Endothelial cell of umbilical vein (primary cell): ENCODE measurements around the gene ALOX15B. TPM values are rescaled to one million over a fixed set of nuclear protein-coding genes. Genes with fewer than 3 reads are reported as not detected.

ENCODE experiments used
- BruUV-seq: library from RNA; stranded (reverse); fragments of 400-500 nt; replicated peaks from 2 replicates; lab custom pipeline; 2021; lab: Mats Ljungman, UMichigan
- CTCF ChIA-PET: fragments of 300-600, 350-600 bp; sonication (Branson Sonifier 250); formaldehyde crosslinking; loops from one replicate; lab custom pipeline; 2021; ENCODE audit warnings: antibody characterized with exemption, inconsistent platforms; lab: Charles Lee
- POLR2A ChIA-PET: fragments of 300-600, 350-600 bp; sonication (Branson Sonifier 250); formaldehyde crosslinking; loops from one replicate; lab custom pipeline; 2021; ENCODE audit warnings: antibody characterized with exemption, inconsistent platforms; lab: Charles Lee
- DNase-seq: peaks from one replicate; pipeline ENCODE4 v3.0.0-alpha.2; 2011; ENCODE audit warnings: low read depth, low spot score
- FAIRE-seq: peaks from 2 replicates; lab custom pipeline; 2011; peaks lifted over from hg19 to GRCh38; lab: Jason Lieb, UNC
- H2AFZ ChIP-seq: 2 replicates; pipeline ENCODE4 v1.6.0; 2012; ENCODE audit warnings: low read depth, low read length, control low read depth, inconsistent platforms
- H3K27ac ChIP-seq: 2 replicates; pipeline ENCODE4 v1.5.1; 2011; ENCODE audit warnings: low read depth, mild to moderate bottlenecking, control low read depth, low read length, moderate library complexity; ENCODE audit not compliant: insufficient read depth
- H3K27me3 ChIP-seq, 2 experiments: 2 replicates each; pipeline versions ENCODE4 v1.6.0 to v1.6.1; 2011; ENCODE audit warnings: low read length in 2 of 2, mixed read lengths in 1 of 2; ENCODE audit not compliant: control insufficient read depth in 2 of 2, insufficient read depth in 2 of 2
- H3K36me3 ChIP-seq, 2 experiments: 2 replicates in 1 of 2; 3 replicates in 1 of 2; pipeline ENCODE4 v1.5.1; 2011; ENCODE audit warnings: low read length in 2 of 2, mild to moderate bottlenecking in 1 of 2, moderate library complexity in 1 of 2; ENCODE audit not compliant: control insufficient read depth in 2 of 2, insufficient read depth in 2 of 2; ENCODE audit errors: extremely low read depth in 1 of 2
- H3K4me1 ChIP-seq: 3 replicates; pipeline ENCODE4 v1.5.1; 2011; ENCODE audit warnings: mild to moderate bottlenecking, low read length; ENCODE audit not compliant: control insufficient read depth, insufficient read depth; ENCODE audit errors: extremely low read depth
- H3K4me2 ChIP-seq: 2 replicates; pipeline ENCODE4 v1.6.1; 2011; ENCODE audit warnings: low read length, control low read depth, mixed read lengths; ENCODE audit not compliant: insufficient read depth
- H3K4me3 ChIP-seq, 3 experiments: fragments of 200-600 bp in 1 of 3; sonication (generic), shearing (Covaris generic) in 1 of 3; replicated peaks in 1 of 3; 2 replicates each; pipeline ENCODE4 v1.5.1; 2011 to 2016; ENCODE audit warnings: control low read depth in 3 of 3, low read length in 3 of 3, mild to moderate bottlenecking in 2 of 3, inconsistent platforms in 1 of 3, low read depth in 1 of 3, moderate library complexity in 1 of 3; ENCODE audit not compliant: insufficient read depth in 1 of 3
- H3K79me2 ChIP-seq: 2 replicates; pipeline ENCODE4 v1.6.0; 2012; ENCODE audit warnings: low read length, inconsistent platforms; ENCODE audit not compliant: control insufficient read depth, insufficient read depth
- H3K9ac ChIP-seq: replicated peaks from 2 replicates; pipeline ENCODE3; 2011; ENCODE audit warnings: low read length, control low read depth; ENCODE audit not compliant: insufficient read depth; ENCODE audit errors: extremely low read depth
- H3K9me1 ChIP-seq: replicated peaks from 3 replicates; pipeline ENCODE4 v1.6.0; 2011; ENCODE audit warnings: mild to moderate bottlenecking, low read length; ENCODE audit not compliant: control insufficient read depth, insufficient read depth; ENCODE audit errors: extremely low read depth
- H3K9me3 ChIP-seq: replicated peaks from 2 replicates; pipeline ENCODE4 v1.5.1; 2012; ENCODE audit warnings: low read length, inconsistent platforms; ENCODE audit not compliant: control insufficient read depth, insufficient read depth
- H4K20me1 ChIP-seq: replicated peaks from 2 replicates; pipeline ENCODE3; 2011; ENCODE audit warnings: mild to moderate bottlenecking, low read length; ENCODE audit not compliant: control insufficient read depth, insufficient read depth; ENCODE audit errors: extremely low read depth
- CTCF ChIP-seq, 2 donors: IDR thresholded peaks; 1 replicate in 1 of 2; 2 replicates in 1 of 2; pipeline ENCODE4 v1.5.1; 2011; ENCODE audit warnings: low read length in 2 of 2, mild to moderate bottlenecking in 2 of 2, moderate library complexity in 2 of 2, control low read depth in 1 of 2, inconsistent platforms in 1 of 2, low read depth in 1 of 2; ENCODE audit not compliant: insufficient read depth in 1 of 2; ENCODE audit errors: extremely low read depth in 1 of 2
- EZH2 ChIP-seq: IDR thresholded peaks from 2 replicates; pipeline ENCODE4 v1.6.1; 2012; ENCODE audit warnings: borderline replicate concordance, low read depth, mild to moderate bottlenecking, moderate library complexity, low read length, inconsistent platforms; ENCODE audit not compliant: severe bottlenecking
- FOS ChIP-seq: IDR thresholded peaks from 2 replicates; pipeline ENCODE4 v1.6.1; 2011; ENCODE audit warnings: mild to moderate bottlenecking, low read length, moderate library complexity, borderline replicate concordance; ENCODE audit not compliant: insufficient read depth
- GATA2 ChIP-seq: IDR thresholded peaks from 2 replicates; pipeline ENCODE4 v1.7.0; 2011; ENCODE audit warnings: low read depth, mild to moderate bottlenecking, moderate library complexity, mixed read lengths, low read length; ENCODE audit not compliant: insufficient read length, insufficient read depth
- JUN ChIP-seq: IDR thresholded peaks from 2 replicates; pipeline ENCODE4 v1.6.1; 2011; ENCODE audit warnings: borderline replicate concordance, low read depth; ENCODE audit not compliant: insufficient read length, insufficient read depth
- MAX ChIP-seq: IDR thresholded peaks from 2 replicates; pipeline ENCODE4 v1.6.1; 2011; ENCODE audit not compliant: insufficient read depth, insufficient read length
- MYC ChIP-seq: IDR thresholded peaks from one replicate; pipeline ENCODE4 v1.6.1; 2011; ENCODE audit warnings: mild to moderate bottlenecking, low read depth, low read length
- POLR2A ChIP-seq: IDR thresholded peaks from 2 replicates; pipeline ENCODE4 v1.6.1; 2012; ENCODE audit warnings: low read depth, mild to moderate bottlenecking, control low read depth, low read length
- POLR2AphosphoS5 ChIP-seq: IDR thresholded peaks from 2 replicates; pipeline ENCODE4 v1.6.1; 2012; ENCODE audit warnings: low read depth, mild to moderate bottlenecking, control low read depth, low read length, moderate library complexity; ENCODE audit not compliant: insufficient read depth
- dilution Hi-C: fragments of 300-500 bp; cut with MboI; formaldehyde crosslinking; loops from one replicate; pipeline ENCODE4 v1.15.0; 2019; ENCODE audit warnings: low sequenced_read_pairs; ENCODE audit not compliant: extremely low pct_ligation_motif_present
- intact Hi-C: fragments of 100-400 bp; cut with micrococcal nuclease; formaldehyde crosslinking; loops from one replicate; pipeline ENCODE4 v1.10.0; 2022
- polyA plus RNA-seq, 4 experiments: library from polyadenylated mRNA; depleted of rRNA in 3 of 4; stranded (reverse) in 3 of 4; unstranded in 1 of 4; fragments of >200 nt; gene quantifications; 2 replicates each; pipeline versions ENCODE4 v1.2.1 to v1.2.3, GENCODE V29; 2011 to 2012; ENCODE audit warnings: missing spikeins in 1 of 4
- total RNA-seq: library from RNA; stranded (reverse); gene quantifications from 2 replicates; pipeline ENCODE4 v1.2.3, GENCODE V29; 2021

ALOX15B gene
- total and polyA plus RNA-seq, 2 donors (not counting 3 experiments of a cell fraction or from before 2014, with no cell fraction given), result not detected

- no peaks in the 10 kb centered on the region for H3K9me3 ChIP-seq
- TF ChIP-seq POLR2A (no peak), MAX (no peak), FOS (no peak), JUN (no peak)
- no peaks in the 10 kb centered on the region for H4K20me1 ChIP-seq
- FAIRE-seq (no peak), DNase-seq (no peak)
- H3K4me3 ChIP-seq, result no peak overlapping the region
- intact Hi-C loops (no loop called here), dilution Hi-C loops (no loop called here)
- H3K36me3 ChIP-seq, result no peaks in the 10 kb centered on the region
- ChIA-PET POLR2A (no interaction called here), CTCF (interaction anchor here (1.3 to 2.5 kb wide), 2 partner anchors 16 kb away, joined by 3 to 10 read pairs; no protein-coding TSS in a partner anchor)
- no peaks in the 10 kb centered on the region for H3K4me1 ChIP-seq
- H3K9me1 ChIP-seq, result no peaks in the 10 kb centered on the region
- no peak overlapping the region for H2AFZ ChIP-seq
- H3K27ac ChIP-seq, result no peak overlapping the region
- no peak overlapping the region for H3K9ac ChIP-seq
- no peak overlapping the region for H3K4me2 ChIP-seq
- BruUV-seq, result no TSS peak
- H3K27me3 ChIP-seq, result peaks cover 38 to 43% of the 10 kb centered on the region in 2 experiments
- H3K79me2 ChIP-seq, result no peaks in the 10 kb centered on the region
Observed at GRCh38 chr17:8005967-8006730, 32.7 kb upstream of the ALOX15B start.

- no peak overlapping the region for H3K27ac ChIP-seq
- H3K9me1 ChIP-seq, result no peaks in the 10 kb centered on the region
- CTCF ChIA-PET, result interaction anchor here (1.3 kb wide), 1 partner anchor 17 kb away, joined by 3 read pairs; no protein-coding TSS in a partner anchor
- no peak for TF ChIP-seq EZH2
- TF ChIP-seq MAX, result no peak
- TF ChIP-seq MYC, result no peak
- no peak for TF ChIP-seq GATA2
- TF ChIP-seq POLR2A, result no peak
- no peak for TF ChIP-seq JUN
- TF ChIP-seq POLR2AphosphoS5, result no peak
- TF ChIP-seq CTCF (IDR thresholded peaks at IDR 0.05; ENCODE audit: extremely low read depth in 1 of 2, insufficient read depth in 1 of 2, low read depth in 1 of 2, low read length in 2 of 2), result no peak
- TF ChIP-seq FOS, result no peak
- no peaks in the 10 kb centered on the region for H3K9me3 ChIP-seq
- no peak overlapping the region for H3K9ac ChIP-seq
- no peaks in the 10 kb centered on the region for H3K79me2 ChIP-seq
- H4K20me1 ChIP-seq, result no peaks in the 10 kb centered on the region
- H2AFZ ChIP-seq, result no peak overlapping the region
- no peaks in the 10 kb centered on the region for H3K36me3 ChIP-seq
- no peak overlapping the region for H3K4me2 ChIP-seq
- POLR2A ChIA-PET, result no interaction called here
- DNase-seq (no peak), FAIRE-seq (no peak)
- intact Hi-C loops (no loop called here), dilution Hi-C loops (no loop called here)
- H3K27me3 ChIP-seq, result peaks cover 32 to 36% of the 10 kb centered on the region in 2 experiments
- no peak overlapping the region for H3K4me3 ChIP-seq
- BruUV-seq, result no TSS peak
- H3K4me1 ChIP-seq, result no peaks in the 10 kb centered on the region
Observed at GRCh38 chr17:8006836-8007680, 31.8 kb upstream of the ALOX15B start.
